GM12878 (cell line): ENCODE data around the gene ARHGAP22.

Source experiments
- KLF5 ChIP-seq: fragments of 450-650 bp; IDR thresholded peaks from 2 replicates; pipeline ENCODE4 v1.6.1; 2014; ENCODE audit warnings: mild to moderate bottlenecking; ENCODE audit not compliant: partially characterized antibody
- POU2F2 ChIP-seq: IDR thresholded peaks from 3 replicates; pipeline ENCODE4 v1.6.1; 2011; ENCODE audit warnings: low read depth, mild to moderate bottlenecking, low read length, borderline replicate concordance
- REST ChIP-seq: IDR thresholded peaks from 2 replicates; pipeline ENCODE4 v1.6.1; 2012; ENCODE audit warnings: mild to moderate bottlenecking, low read depth, low read length
- TF ChIP-seq, protein P1 (sequence below): fragments of 450-650 bp; IDR thresholded peaks from 2 replicates; pipeline ENCODE4 v1.6.1; 2017; ENCODE audit warnings: mild to moderate bottlenecking, moderate library complexity

- TF ChIP-seq, protein P1, sequence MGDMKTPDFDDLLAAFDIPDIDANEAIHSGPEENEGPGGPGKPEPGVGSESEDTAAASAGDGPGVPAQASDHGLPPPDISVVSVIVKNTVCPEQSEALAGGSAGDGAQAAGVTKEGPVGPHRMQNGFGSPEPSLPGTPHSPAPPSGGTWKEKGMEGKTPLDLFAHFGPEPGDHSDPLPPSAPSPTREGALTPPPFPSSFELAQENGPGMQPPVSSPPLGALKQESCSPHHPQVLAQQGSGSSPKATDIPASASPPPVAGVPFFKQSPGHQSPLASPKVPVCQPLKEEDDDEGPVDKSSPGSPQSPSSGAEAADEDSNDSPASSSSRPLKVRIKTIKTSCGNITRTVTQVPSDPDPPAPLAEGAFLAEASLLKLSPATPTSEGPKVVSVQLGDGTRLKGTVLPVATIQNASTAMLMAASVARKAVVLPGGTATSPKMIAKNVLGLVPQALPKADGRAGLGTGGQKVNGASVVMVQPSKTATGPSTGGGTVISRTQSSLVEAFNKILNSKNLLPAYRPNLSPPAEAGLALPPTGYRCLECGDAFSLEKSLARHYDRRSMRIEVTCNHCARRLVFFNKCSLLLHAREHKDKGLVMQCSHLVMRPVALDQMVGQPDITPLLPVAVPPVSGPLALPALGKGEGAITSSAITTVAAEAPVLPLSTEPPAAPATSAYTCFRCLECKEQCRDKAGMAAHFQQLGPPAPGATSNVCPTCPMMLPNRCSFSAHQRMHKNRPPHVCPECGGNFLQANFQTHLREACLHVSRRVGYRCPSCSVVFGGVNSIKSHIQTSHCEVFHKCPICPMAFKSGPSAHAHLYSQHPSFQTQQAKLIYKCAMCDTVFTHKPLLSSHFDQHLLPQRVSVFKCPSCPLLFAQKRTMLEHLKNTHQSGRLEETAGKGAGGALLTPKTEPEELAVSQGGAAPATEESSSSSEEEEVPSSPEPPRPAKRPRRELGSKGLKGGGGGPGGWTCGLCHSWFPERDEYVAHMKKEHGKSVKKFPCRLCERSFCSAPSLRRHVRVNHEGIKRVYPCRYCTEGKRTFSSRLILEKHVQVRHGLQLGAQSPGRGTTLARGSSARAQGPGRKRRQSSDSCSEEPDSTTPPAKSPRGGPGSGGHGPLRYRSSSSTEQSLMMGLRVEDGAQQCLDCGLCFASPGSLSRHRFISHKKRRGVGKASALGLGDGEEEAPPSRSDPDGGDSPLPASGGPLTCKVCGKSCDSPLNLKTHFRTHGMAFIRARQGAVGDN, result no peak
- TF ChIP-seq POU2F2, result no peak
- no peak for TF ChIP-seq REST
- no peak for TF ChIP-seq KLF5
Observed at GRCh38 chr10:48550977-48551376, 53.9 kb downstream of the ARHGAP22 start.
